ENCODE measurements around the gene MRGPRE.

DNA sequence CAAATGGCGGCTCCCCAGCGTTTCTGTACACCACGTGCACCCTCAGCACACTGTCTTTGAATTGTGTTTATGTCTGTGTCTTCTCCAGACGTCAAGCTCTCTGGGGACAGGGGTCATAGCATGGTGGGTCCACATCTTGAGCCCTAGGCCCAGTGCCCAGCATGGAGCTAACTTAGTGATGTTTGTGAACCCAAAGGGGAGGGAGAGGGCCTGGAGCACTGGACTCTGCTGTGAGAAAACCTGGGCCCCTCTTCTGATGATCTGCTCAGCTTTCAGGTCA lies 17.9 kb downstream of the MRGPRE start:
- TF ChIP-seq, protein P1, sequence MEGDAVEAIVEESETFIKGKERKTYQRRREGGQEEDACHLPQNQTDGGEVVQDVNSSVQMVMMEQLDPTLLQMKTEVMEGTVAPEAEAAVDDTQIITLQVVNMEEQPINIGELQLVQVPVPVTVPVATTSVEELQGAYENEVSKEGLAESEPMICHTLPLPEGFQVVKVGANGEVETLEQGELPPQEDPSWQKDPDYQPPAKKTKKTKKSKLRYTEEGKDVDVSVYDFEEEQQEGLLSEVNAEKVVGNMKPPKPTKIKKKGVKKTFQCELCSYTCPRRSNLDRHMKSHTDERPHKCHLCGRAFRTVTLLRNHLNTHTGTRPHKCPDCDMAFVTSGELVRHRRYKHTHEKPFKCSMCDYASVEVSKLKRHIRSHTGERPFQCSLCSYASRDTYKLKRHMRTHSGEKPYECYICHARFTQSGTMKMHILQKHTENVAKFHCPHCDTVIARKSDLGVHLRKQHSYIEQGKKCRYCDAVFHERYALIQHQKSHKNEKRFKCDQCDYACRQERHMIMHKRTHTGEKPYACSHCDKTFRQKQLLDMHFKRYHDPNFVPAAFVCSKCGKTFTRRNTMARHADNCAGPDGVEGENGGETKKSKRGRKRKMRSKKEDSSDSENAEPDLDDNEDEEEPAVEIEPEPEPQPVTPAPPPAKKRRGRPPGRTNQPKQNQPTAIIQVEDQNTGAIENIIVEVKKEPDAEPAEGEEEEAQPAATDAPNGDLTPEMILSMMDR (IDR thresholded peaks at IDR 0.05), result no peak
- TF ChIP-seq, protein P2, sequence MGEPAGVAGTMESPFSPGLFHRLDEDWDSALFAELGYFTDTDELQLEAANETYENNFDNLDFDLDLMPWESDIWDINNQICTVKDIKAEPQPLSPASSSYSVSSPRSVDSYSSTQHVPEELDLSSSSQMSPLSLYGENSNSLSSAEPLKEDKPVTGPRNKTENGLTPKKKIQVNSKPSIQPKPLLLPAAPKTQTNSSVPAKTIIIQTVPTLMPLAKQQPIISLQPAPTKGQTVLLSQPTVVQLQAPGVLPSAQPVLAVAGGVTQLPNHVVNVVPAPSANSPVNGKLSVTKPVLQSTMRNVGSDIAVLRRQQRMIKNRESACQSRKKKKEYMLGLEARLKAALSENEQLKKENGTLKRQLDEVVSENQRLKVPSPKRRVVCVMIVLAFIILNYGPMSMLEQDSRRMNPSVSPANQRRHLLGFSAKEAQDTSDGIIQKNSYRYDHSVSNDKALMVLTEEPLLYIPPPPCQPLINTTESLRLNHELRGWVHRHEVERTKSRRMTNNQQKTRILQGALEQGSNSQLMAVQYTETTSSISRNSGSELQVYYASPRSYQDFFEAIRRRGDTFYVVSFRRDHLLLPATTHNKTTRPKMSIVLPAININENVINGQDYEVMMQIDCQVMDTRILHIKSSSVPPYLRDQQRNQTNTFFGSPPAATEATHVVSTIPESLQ (CRISPR knock-in tag; IDR thresholded peaks at IDR 0.05), result no peak
- TF ChIP-seq, protein P3, sequence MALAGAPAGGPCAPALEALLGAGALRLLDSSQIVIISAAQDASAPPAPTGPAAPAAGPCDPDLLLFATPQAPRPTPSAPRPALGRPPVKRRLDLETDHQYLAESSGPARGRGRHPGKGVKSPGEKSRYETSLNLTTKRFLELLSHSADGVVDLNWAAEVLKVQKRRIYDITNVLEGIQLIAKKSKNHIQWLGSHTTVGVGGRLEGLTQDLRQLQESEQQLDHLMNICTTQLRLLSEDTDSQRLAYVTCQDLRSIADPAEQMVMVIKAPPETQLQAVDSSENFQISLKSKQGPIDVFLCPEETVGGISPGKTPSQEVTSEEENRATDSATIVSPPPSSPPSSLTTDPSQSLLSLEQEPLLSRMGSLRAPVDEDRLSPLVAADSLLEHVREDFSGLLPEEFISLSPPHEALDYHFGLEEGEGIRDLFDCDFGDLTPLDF (CRISPR knock-in tag; IDR thresholded peaks at IDR 0.05), result no peak
- TF ChIP-seq JUN (CRISPR knock-in tag; IDR thresholded peaks at IDR 0.05), result no peak

All from WTC11 (cell line).